IMR-90 (cell line): Measurements from ENCODE around the gene MARS1. TPM values are rescaled to one million over a fixed set of nuclear protein-coding genes. Genes with fewer than 3 reads are reported as not detected.

Experiments
- ATAC-seq: fragments of 200-7000 bp; cut with Tn5 transposase; 2 replicates; pipeline ENCODE4 v1.9.1; 2020; ENCODE audit warnings: low read depth, mild to moderate bottlenecking, moderate library complexity
- BruUV-seq: library from RNA; stranded (reverse); fragments of 400-500 nt; replicated peaks from 2 replicates; lab custom pipeline; 2021; lab: Mats Ljungman, UMichigan
- CTCF ChIA-PET: fragments of 300-600 bp; formaldehyde crosslinking; extraction: SDS; loops from one replicate; lab custom pipeline; 2021; ENCODE audit warnings: antibody characterized with exemption; lab: Yijun Ruan, JAX
- POLR2A ChIA-PET: fragments of 300-600 bp; sonication (Branson Sonifier 250); formaldehyde crosslinking; loops from one replicate; lab custom pipeline; 2022; ENCODE audit warnings: antibody characterized with exemption; ENCODE audit not compliant: unreplicated experiment; lab: Charles Lee
- DNase-seq: peaks from one replicate; pipeline ENCODE4 v3.0.0; 2013
- H2AFZ ChIP-seq: replicated peaks from 2 replicates; pipeline ENCODE3; 2013; ENCODE audit warnings: low read length, mild to moderate bottlenecking; ENCODE audit not compliant: poor library complexity
- H2AK5ac ChIP-seq: 2 replicates; pipeline ENCODE4 v1.6.1; 2013; ENCODE audit warnings: low read depth, low read length, inconsistent platforms
- H2AK9ac ChIP-seq: replicated peaks from 2 replicates; pipeline ENCODE3; 2013; ENCODE audit warnings: mild to moderate bottlenecking, low read depth, low read length, moderate library complexity; ENCODE audit not compliant: poor library complexity
- H2BK120ac ChIP-seq: 2 replicates; pipeline ENCODE4 v1.6.1; 2013; ENCODE audit warnings: low read depth, low read length, inconsistent platforms
- H2BK15ac ChIP-seq: 3 replicates; pipeline ENCODE4 v1.6.1; 2013; ENCODE audit warnings: low read depth, low read length, inconsistent platforms
- H2BK20ac ChIP-seq: 2 replicates; pipeline ENCODE4 v1.6.1; 2013; ENCODE audit warnings: low read depth, mild to moderate bottlenecking, inconsistent platforms, low read length, moderate library complexity
- H2BK5ac ChIP-seq: 2 replicates; pipeline ENCODE4 v1.6.1; 2013; ENCODE audit warnings: mild to moderate bottlenecking, low read depth, low read length, inconsistent platforms; ENCODE audit not compliant: poor library complexity, severe bottlenecking
- H3K14ac ChIP-seq: replicated peaks from 2 replicates; pipeline ENCODE4 v1.6.1; 2013; ENCODE audit warnings: low read depth, low read length, inconsistent platforms
- H3K18ac ChIP-seq: 2 replicates; pipeline ENCODE4 v1.6.1; 2013; ENCODE audit warnings: low read depth, low read length, control low read depth
- H3K23ac ChIP-seq: 2 replicates; pipeline ENCODE4 v1.6.1; 2013; ENCODE audit warnings: low read depth, low read length, inconsistent platforms
- H3K27ac ChIP-seq: 2 replicates; pipeline ENCODE4 v1.5.1; 2013; ENCODE audit warnings: mild to moderate bottlenecking, control low read depth, low read length; ENCODE audit not compliant: insufficient read depth
- H3K27me3 ChIP-seq: 2 replicates; pipeline ENCODE4 v1.6.1; 2013; ENCODE audit warnings: low read length; ENCODE audit not compliant: control insufficient read depth, insufficient read depth
- H3K36me3 ChIP-seq: 2 replicates; pipeline ENCODE4 v1.6.1; 2013; ENCODE audit warnings: low read length, mixed read lengths; ENCODE audit not compliant: control insufficient read depth, insufficient read depth
- H3K4ac ChIP-seq: 2 replicates; pipeline ENCODE4 v1.6.1; 2013; ENCODE audit warnings: low read depth, low read length, inconsistent platforms
- H3K4me1 ChIP-seq: 2 replicates; pipeline ENCODE4 v1.6.1; 2013; ENCODE audit warnings: low read length, mixed read lengths; ENCODE audit not compliant: control insufficient read depth, insufficient read depth
- H3K4me2 ChIP-seq: 2 replicates; pipeline ENCODE4 v1.6.1; 2013; ENCODE audit warnings: low read depth, mild to moderate bottlenecking, control low read depth, low read length, moderate library complexity
- H3K4me3 ChIP-seq: 2 replicates; pipeline ENCODE4 v1.5.1; 2013; ENCODE audit warnings: low read depth, mild to moderate bottlenecking, control low read depth, low read length, moderate library complexity; ENCODE audit not compliant: insufficient read depth
- H3K56ac ChIP-seq: 2 replicates; pipeline ENCODE4 v1.6.1; 2013; ENCODE audit warnings: low read length, inconsistent platforms; ENCODE audit not compliant: insufficient read depth; ENCODE audit errors: extremely low read depth
- H3K79me1 ChIP-seq, 2 experiments: 2 replicates each; pipeline ENCODE4 v1.6.1; 2013; ENCODE audit warnings: low read length in 2 of 2, inconsistent platforms in 1 of 2, low read depth in 1 of 2
- H3K9ac ChIP-seq: 2 replicates; pipeline ENCODE4 v1.6.1; 2013; ENCODE audit warnings: low read depth, low read length, control low read depth
- H3K9me1 ChIP-seq: 2 replicates; pipeline ENCODE4 v1.6.1; 2013; ENCODE audit warnings: low read length, inconsistent platforms; ENCODE audit not compliant: insufficient read depth
- H3K9me3 ChIP-seq: 2 replicates; pipeline ENCODE4 v1.6.1; 2013; ENCODE audit warnings: low read length; ENCODE audit not compliant: control insufficient read depth, insufficient read depth
- H4K20me1 ChIP-seq: 2 replicates; pipeline ENCODE4 v1.6.1; 2013; ENCODE audit warnings: low read length, inconsistent platforms; ENCODE audit not compliant: insufficient read depth
- H4K5ac ChIP-seq: 2 replicates; pipeline ENCODE4 v1.6.1; 2013; ENCODE audit warnings: mild to moderate bottlenecking, low read depth, low read length, control low read depth
- H4K8ac ChIP-seq, 2 experiments: 2 replicates each; pipeline ENCODE4 v1.6.1; 2013; ENCODE audit warnings: low read depth in 2 of 2, low read length in 2 of 2, control low read depth in 1 of 2, inconsistent platforms in 1 of 2
- H4K91ac ChIP-seq: 2 replicates; pipeline ENCODE4 v1.6.1; 2013; ENCODE audit warnings: low read depth, low read length, inconsistent platforms; ENCODE audit not compliant: insufficient read depth
- BHLHE40 ChIP-seq: fragments of 150-350 bp; IDR thresholded peaks from 2 replicates; pipeline ENCODE4 v1.6.1; 2016; ENCODE audit warnings: mild to moderate bottlenecking, low read depth, low read length
- CEBPB ChIP-seq: IDR thresholded peaks from 2 replicates; pipeline ENCODE4 v1.6.1; 2012; ENCODE audit warnings: low read depth, low read length, improper control_type of control experiment
- CHD1 ChIP-seq: IDR thresholded peaks from 2 replicates; pipeline ENCODE4 v1.6.1; 2012; ENCODE audit warnings: low read depth, low read length, improper control_type of control experiment
- CTCF ChIP-seq: conservative IDR thresholded peaks from 2 replicates; pipeline ENCODE4 v1.5.1; 2012; ENCODE audit warnings: mild to moderate bottlenecking, low read depth, low read length, improper control_type of control experiment
- ELK1 ChIP-seq: fragments of 150-350 bp; IDR thresholded peaks from 2 replicates; pipeline ENCODE4 v1.6.1; 2016; ENCODE audit warnings: low read depth, mild to moderate bottlenecking, low read length, moderate library complexity, borderline replicate concordance
- FOS ChIP-seq: fragments of 150-350 bp; IDR thresholded peaks from 2 replicates; pipeline ENCODE4 v1.6.1; 2016; ENCODE audit warnings: low read depth, low read length
- MAZ ChIP-seq: IDR thresholded peaks from 2 replicates; pipeline ENCODE4 v1.6.1; 2012; ENCODE audit warnings: low read depth, mild to moderate bottlenecking, low read length, improper control_type of control experiment, moderate library complexity, borderline replicate concordance
- MXI1 ChIP-seq: IDR thresholded peaks from 2 replicates; pipeline ENCODE4 v1.6.1; 2012; ENCODE audit warnings: low read depth, mild to moderate bottlenecking, low read length, moderate library complexity, borderline replicate concordance
- NFE2L2 ChIP-seq: fragments of 150-350 bp; IDR thresholded peaks from 2 replicates; pipeline ENCODE4 v1.6.1; 2016; ENCODE audit warnings: low read depth, mild to moderate bottlenecking, low read length
- POLR2A ChIP-seq: IDR thresholded peaks from 2 replicates; pipeline ENCODE4 v1.6.1; 2012; ENCODE audit warnings: mild to moderate bottlenecking, low read depth, low read length
- RCOR1 ChIP-seq: IDR thresholded peaks from 2 replicates; pipeline ENCODE4 v1.6.1; 2012; ENCODE audit warnings: mild to moderate bottlenecking, low read length, improper control_type of control experiment; ENCODE audit not compliant: insufficient replicate concordance
- SMC3 ChIP-seq: fragments of 150-350 bp; IDR thresholded peaks from 2 replicates; pipeline ENCODE4 v1.6.1; 2016; ENCODE audit warnings: low read depth, mild to moderate bottlenecking, antibody characterized with exemption, low read length, moderate library complexity
- USF2 ChIP-seq: fragments of 150-350 bp; IDR thresholded peaks from 2 replicates; pipeline ENCODE4 v1.6.1; 2017; ENCODE audit warnings: mild to moderate bottlenecking, antibody characterized with exemption, low read length, low read depth
- WGBS, 2 experiments: methylation state at CpG; one replicate each; pipeline versions ENCODE4 v1.1.5 to v1.1.7; 2013; ENCODE audit warnings: missing lambda C conversion rate in 2 of 2; ENCODE audit not compliant: insufficient read length in 1 of 2; ENCODE audit errors: extremely low coverage in 2 of 2; 5-methylcytosine and 5-hydroxymethylcytosine counted together
- dilution Hi-C: fragments of 300-500 bp; cut with HindIII; formaldehyde crosslinking; loops from one replicate; pipeline ENCODE4 v1.14.3; 2018; ENCODE audit warnings: low sequenced_read_pairs; ENCODE audit not compliant: unreplicated experiment
- in situ Hi-C: fragments of 300-500 bp; cut with MboI; formaldehyde crosslinking; loops from 3 replicates; pipeline ENCODE4 v1.14.3; 2019; ENCODE audit warnings: low sequenced_read_pairs, inconsistent platforms, mixed read lengths
- intact Hi-C: fragments of 100-400 bp; cut with micrococcal nuclease; formaldehyde crosslinking; loops from 2 replicates; pipeline ENCODE4 v1.10.0; 2022
- polyA plus RNA-seq, 3 experiments: library from polyadenylated mRNA; depleted of rRNA; stranded (reverse); fragments of >200 nt; gene quantifications; 2 replicates each; pipeline ENCODE4 v1.2.3, GENCODE V29; 2012; ENCODE audit warnings: low replicate concordance in 1 of 3
- total RNA-seq: library from RNA; depleted of rRNA; stranded (reverse); fragments of >200 nt; gene quantifications from 2 replicates; pipeline ENCODE4 v1.2.3, GENCODE V29; 2012

MARS1 gene
- total and polyA plus RNA-seq, 2 of the 4 experiments (the other 2 are of a cell fraction) = 156 to 164 TPM

GRCh38 chr12:57472391-57472790 is 15.5 kb upstream of the MARS1 start:
- 0 out of 2 replicates have a peak, but pooled peaks cover 2% of the 10 kb centered on the region for H3K4me1 ChIP-seq
- no peak overlapping the region for H3K56ac ChIP-seq
- CTCF ChIA-PET = no interaction called here
- H3K27ac ChIP-seq = no peak overlapping the region
- no peaks in the 10 kb centered on the region for H3K36me3 ChIP-seq
- intact Hi-C loops (no loop called here), in situ Hi-C loops (no loop called here), dilution Hi-C loops (no loop called here)
- no peak overlapping the region for H3K4me2 ChIP-seq
- no peak overlapping the region for H3K23ac ChIP-seq
- no peak overlapping the region for H2AK9ac ChIP-seq
- peaks cover 58% of the 10 kb centered on the region for H3K27me3 ChIP-seq
- ATAC-seq (no peak), DNase-seq (no peak)
- POLR2A ChIA-PET = no interaction called here
- no peak overlapping the region for H3K4ac ChIP-seq
- TF ChIP-seq FOS (no peak), POLR2A (no peak), SMC3 (no peak), CTCF (no peak), CHD1 (no peak), RCOR1 (no peak), USF2 (no peak), MXI1 (no peak), ELK1 (no peak), BHLHE40 (no peak), MAZ (no peak), NFE2L2 (no peak), CEBPB (no peak)
- H4K5ac ChIP-seq = no peak overlapping the region
- H2BK20ac ChIP-seq = no peak overlapping the region
- WGBS, 2 experiments = no CpG with 5 or more reads among the region's 3 CpGs
- no peak overlapping the region for H3K18ac ChIP-seq
- H4K91ac ChIP-seq = no peak overlapping the region
- no peaks in the 10 kb centered on the region for H3K79me1 ChIP-seq
- H3K9me1 ChIP-seq = no peaks in the 10 kb centered on the region
- no peak overlapping the region for H2BK120ac ChIP-seq
- no peak overlapping the region for H3K4me3 ChIP-seq
- H4K20me1 ChIP-seq = no peaks in the 10 kb centered on the region
- no peak overlapping the region for H2AK5ac ChIP-seq
- no peak overlapping the region for H2AFZ ChIP-seq
- BruUV-seq = no TSS peak
- H3K9ac ChIP-seq = no peak overlapping the region
- H3K14ac ChIP-seq = no peak overlapping the region
- H4K8ac ChIP-seq = no peak overlapping the region
- no peak overlapping the region for H2BK15ac ChIP-seq
- no peaks in the 10 kb centered on the region; the same call in 1 of the 2 replicates for H3K9me3 ChIP-seq
- H2BK5ac ChIP-seq = no peak overlapping the region
